Placental epithelial cell (primary cell): ENCODE measurements around the gene OR8H1. TPM values are rescaled to one million over a fixed set of nuclear protein-coding genes. Genes with fewer than 3 reads are reported as not detected.

ENCODE experiments used
- total RNA-seq: library from RNA; depleted of rRNA; stranded (reverse); fragments of >200 nt; gene quantifications from 2 replicates; pipeline ENCODE4 v1.2.3, GENCODE V29; 2012

The OR8H1 gene, protein sequence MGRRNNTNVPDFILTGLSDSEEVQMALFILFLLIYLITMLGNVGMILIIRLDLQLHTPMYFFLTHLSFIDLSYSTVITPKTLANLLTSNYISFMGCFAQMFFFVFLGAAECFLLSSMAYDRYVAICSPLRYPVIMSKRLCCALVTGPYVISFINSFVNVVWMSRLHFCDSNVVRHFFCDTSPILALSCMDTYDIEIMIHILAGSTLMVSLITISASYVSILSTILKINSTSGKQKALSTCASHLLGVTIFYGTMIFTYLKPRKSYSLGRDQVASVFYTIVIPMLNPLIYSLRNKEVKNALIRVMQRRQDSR
- not detected in 2 replicates for total RNA-seq

DNA sequence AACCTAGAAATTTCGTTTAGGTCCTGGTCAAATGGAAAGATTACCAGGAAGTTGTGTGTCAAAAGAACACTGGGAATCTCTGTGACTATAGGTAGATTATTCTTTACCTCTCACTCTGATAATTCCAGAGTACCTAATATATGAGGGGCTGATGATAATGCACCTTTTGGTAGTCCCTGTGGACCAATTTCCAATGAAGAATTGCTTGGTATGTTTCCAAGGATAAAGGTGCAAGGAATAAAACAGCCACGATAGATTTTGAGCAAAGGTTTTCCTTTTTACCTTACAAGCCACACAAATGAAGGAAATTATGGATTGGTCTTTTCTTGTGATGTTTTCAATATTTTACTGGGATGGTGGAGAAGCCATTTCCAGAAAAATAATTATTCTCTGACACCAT, at the start of gene OR8H1:
OR8H1 (minus strand) TSS at position 101 of the 400 bp plus-strand sequence. CDS start 1,192 bp downstream, outside the sequence.

GRCh38 chr11:56314844-56315243, 22.8 kb upstream of the OR8H1 start, which contains the start of gene OR8K3:
TSS of gene OR8K3 (plus strand) at chr11:56315144. CDS start at chr11:56318307, 3,163 bp downstream.

GRCh38 chr11:56273854-56274253, 18.2 kb downstream of the OR8H1 start, which contains the start of gene OR5T1:
TSS of gene OR5T1 (plus strand) at chr11:56274154. CDS start at chr11:56275639, 1,485 bp downstream.

GRCh38 chr11:56251954-56252353, 40.1 kb downstream of the OR8H1 start, which contains the start of gene OR5T3:
TSS of gene OR5T3 (plus strand) at chr11:56252254. CDS start at chr11:56252254, 0 bp downstream.

Other genes starting within 250 kb of the OR8H1 start
- not detected in 2 replicates for gene OR8I2, start 198.9 kb downstream of the OR8H1 start, total RNA-seq
- not detected in 2 replicates for gene OR8H2, start 188.6 kb downstream of the OR8H1 start, total RNA-seq
- gene OR8H3, start 169.9 kb downstream of the OR8H1 start, total RNA-seq: not detected in 2 replicates
- gene OR8J3, start 152.1 kb downstream of the OR8H1 start, total RNA-seq: not detected in 2 replicates
- gene OR8K5, start 131.9 kb downstream of the OR8H1 start, total RNA-seq: not detected in 2 replicates
- gene OR5J2, start 115.6 kb downstream of the OR8H1 start, total RNA-seq: not detected in 2 replicates
- gene OR5T2, start 58.0 kb downstream of the OR8H1 start, total RNA-seq: not detected in 2 replicates
- not detected in 2 replicates for gene OR5T3, start 40.0 kb downstream of the OR8H1 start, total RNA-seq
- not detected in 2 replicates for gene OR5T1, start 18.1 kb downstream of the OR8H1 start, total RNA-seq
- not detected in 2 replicates for gene OR8K3, start 22.9 kb upstream of the OR8H1 start, total RNA-seq
- not detected in 2 replicates for gene OR8K1, start 53.8 kb upstream of the OR8H1 start, total RNA-seq
- gene OR8J1, start 62.0 kb upstream of the OR8H1 start, total RNA-seq: not detected in 2 replicates
- gene OR8U1, start 83.4 kb upstream of the OR8H1 start, total RNA-seq: not detected in 2 replicates
- not detected in 2 replicates for gene OR5AL1, start 120.4 kb upstream of the OR8H1 start, total RNA-seq
- gene OR5M3, start 181.1 kb upstream of the OR8H1 start, total RNA-seq: not detected in 2 replicates
- not detected in 2 replicates for gene OR5M8, start 199.1 kb upstream of the OR8H1 start, total RNA-seq